GM19324 (cell line): ENCODE measurements around the gene PNKP.
A peak's percentile ranks its signal among the peaks of the same experiment; 100 is the strongest.

Experiments
- ATAC-seq: cut with Tn5 transposase; IDR thresholded peaks from one replicate; pipeline ENCODE4 v1.9.1; 2021; ENCODE audit warnings: mild to moderate bottlenecking, moderate library complexity; ENCODE audit not compliant: unreplicated experiment, low FRiP score

Gene PNKP

GRCh38 chr19:49866933-49867782, at the start of gene PNKP:
Gene PNKP (minus strand): TSS chr19:49867576. CDS start chr19:49867204, 372 bp downstream.
- ATAC-seq: peak; percentile 43

- ATAC-seq: no peak
These were observed 47.9 kb upstream of the PNKP start for GRCh38 chr19:49915271-49915670.

- no peak for ATAC-seq
These were observed 46.3 kb upstream of the PNKP start for GRCh38 chr19:49913720-49914119.

DNA sequence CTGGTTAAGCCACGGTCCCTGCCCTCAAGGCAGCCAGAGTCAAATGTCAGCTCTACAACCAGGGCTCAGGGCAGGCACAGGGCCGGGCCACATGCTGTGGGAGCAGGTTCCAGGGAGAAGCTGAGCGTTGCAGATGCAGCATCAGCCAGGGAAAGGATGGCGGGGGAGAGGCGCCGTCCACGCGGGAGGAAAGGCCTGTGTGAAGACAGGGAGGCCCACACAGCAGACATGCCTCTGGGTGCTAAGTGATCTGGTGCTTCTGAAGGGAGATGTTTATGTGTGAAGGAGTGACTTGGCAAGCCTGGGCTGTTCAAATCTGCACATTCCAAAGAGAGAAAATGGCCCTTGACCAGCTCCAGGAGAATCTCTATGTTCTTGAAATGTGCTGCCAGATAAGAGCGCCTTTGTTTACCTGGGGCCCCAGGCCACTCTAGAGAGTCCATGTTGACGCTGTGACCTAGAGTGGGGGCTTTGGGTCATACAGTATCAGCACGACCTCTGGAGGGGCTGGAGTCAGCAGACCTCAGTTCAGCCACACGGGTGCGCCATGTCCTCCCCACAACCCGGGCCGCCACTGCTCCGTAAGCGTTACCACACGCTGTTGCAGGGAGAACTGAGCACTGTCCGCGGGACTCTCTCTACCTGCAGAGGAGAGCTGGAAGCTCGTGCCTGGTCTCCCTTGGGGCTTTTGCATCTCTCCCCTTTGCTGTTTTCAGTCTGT, 45.7 kb upstream of the PNKP start:
- ATAC-seq: no peak

DNA sequence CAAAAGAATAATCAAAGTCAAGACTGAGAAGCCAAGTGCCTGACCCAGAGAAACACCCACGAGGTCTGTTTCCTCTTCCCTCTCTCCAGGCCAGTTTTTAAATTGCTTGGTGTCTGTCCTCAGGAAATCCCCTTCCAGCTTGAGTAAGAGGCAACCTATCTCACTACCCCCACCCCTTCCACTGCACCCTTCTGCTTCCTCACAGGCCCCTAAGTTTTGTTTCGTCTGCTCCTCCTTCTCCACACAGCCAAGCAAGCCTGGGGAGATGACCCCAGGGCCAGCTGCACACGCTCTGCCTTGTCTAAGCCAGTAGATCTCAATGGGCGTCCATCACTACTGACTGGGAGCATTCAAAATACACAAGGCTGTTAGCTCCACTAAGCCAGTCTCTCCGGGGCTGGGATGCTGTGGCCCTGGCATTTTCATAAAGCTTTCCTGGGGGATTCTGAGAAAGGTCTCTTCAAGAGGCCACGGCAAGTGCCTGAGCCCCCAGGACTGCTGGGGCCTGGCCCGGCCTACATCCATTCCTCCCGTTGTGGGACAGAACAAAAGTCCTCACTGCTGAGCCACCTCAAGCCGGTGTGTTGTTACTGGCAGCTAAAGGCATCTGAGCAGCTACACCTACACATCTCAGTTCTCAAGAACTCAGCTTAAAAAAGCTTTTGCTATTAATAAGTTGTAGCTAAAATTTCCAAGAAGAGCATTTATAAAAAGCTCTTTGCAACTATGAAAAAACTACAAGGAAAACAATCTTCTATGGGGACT, 44.2 kb upstream of the PNKP start:
- ATAC-seq: no peak

DNA sequence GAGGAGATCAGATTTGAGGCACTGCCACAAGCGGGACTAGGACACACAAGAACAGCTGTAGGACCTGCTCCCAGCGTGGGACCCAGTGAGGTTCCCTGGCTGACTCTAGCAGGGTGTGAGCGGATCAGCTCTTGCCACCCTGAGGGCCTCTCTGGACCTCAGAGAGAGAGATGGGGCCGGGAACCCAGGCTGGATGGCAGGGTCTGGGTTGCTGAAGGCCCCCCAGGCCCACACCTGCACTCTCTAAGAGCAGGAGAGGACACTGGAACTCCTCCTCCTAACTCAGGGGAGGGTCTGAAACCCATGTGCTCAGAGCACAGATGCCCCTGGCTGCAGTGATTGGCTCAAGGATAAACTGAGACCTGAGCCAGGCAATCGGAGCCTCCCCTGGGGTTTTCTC, 42.8 kb upstream of the PNKP start:
- ATAC-seq: no peak

GRCh38 chr19:49908480-49909420, 41.4 kb upstream of the PNKP start:
- ATAC-seq: no peak

GRCh38 chr19:49907745-49908446, 40.5 kb upstream of the PNKP start:
- no peak for ATAC-seq

GRCh38 chr19:49906879-49907564, 39.6 kb upstream of the PNKP start:
- ATAC-seq: no peak

DNA sequence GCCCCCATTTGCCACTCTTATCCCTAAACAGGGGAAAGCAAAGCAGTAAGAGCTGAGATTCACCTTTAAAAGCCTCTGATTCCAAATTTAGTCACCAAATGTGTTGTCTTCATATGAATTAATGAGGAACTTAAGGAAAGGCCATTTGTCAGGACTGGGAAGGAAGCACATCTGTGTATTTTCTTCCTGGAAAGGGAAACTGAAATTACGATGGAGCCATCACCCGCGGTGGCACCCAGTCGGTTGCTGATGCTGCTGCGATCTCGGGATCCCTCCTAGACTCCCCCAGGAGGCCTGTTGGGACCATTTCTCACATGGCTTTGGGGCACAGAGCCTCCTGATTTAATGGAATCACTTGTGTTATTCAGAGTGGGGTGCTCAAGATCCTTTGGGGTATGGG, 36.8 kb upstream of the PNKP start:
- no peak for ATAC-seq

- peak; percentile 35 for ATAC-seq
These were observed 29.7 kb upstream of the PNKP start, which contains the start of gene IL4I1 for GRCh38 chr19:49896863-49897621. Gene IL4I1 (minus strand): TSS chr19:49896887. CDS start chr19:49896160, 727 bp downstream.

DNA sequence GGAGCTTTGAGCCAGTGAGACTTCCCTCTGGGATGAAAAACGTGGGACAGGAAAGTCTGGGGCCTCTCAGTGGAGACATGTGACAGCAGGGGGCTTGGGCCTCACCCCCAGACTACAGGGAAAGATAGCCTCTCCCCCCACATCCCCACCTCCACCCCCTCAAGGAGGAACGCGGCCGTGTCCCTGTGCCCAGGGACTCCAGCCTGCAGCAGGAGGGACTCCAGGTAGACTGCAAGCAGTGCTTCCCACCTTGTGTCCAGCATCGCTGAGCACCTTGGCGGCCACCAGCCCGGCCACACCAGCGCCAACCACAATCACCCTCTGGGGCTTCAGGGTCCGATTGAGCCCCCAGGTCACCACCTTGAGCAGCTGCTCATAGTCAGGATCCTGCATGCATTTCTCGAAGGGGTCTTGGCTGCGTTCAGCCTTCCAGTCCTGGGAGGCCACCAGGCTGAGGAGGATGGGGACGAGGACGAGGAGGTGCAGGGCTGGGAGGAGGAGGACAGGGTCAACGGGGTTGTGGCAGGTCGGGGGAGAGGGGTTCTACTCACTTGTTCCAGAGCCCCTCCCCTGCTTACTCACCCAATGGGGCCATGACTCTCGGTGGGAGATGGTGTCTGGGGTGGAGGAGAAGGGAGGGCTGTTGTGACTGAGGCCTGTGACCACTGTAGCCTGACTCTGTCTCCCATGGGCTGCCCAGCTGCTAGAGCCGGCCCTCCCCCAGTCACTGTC, 28.4 kb upstream of the PNKP start:
- no peak for ATAC-seq

GRCh38 chr19:49894879-49895565, 27.6 kb upstream of the PNKP start:
- ATAC-seq: no peak

GRCh38 chr19:49894011-49894664, 26.8 kb upstream of the PNKP start:
- no peak for ATAC-seq

GRCh38 chr19:49892716-49893115, 25.3 kb upstream of the PNKP start:
- no peak for ATAC-seq

GRCh38 chr19:49891393-49891792, 24.0 kb upstream of the PNKP start:
- no peak for ATAC-seq
